ENCODE measurements around the gene PLOD3.

DNA sequence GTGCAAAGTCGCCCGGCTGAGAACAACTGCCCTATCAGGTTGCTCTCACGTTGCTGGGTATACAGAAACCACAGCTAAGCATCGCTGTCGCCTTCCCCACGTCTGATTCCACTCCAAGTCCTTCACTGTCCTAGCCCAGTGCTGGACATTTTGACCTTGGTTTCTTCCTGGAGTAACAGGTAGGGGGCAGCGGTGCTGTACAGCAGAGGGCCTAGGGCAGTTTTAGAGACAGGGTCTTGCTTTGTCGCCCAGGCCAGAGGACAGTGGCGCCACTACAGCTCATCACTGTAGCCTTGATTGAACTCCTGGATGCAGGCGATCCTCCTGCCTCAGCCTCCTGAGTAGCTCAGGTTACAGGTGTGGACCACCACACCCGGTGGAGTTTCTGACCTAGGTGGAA lies 17.7 kb upstream of the PLOD3 start:
- no peak for TF ChIP-seq EZH2 (IDR thresholded peaks at IDR 0.05; ENCODE audit: borderline replicate concordance, insufficient read depth, low read depth, low read length, poor library complexity, severe bottlenecking)
- TF ChIP-seq, protein P1, sequence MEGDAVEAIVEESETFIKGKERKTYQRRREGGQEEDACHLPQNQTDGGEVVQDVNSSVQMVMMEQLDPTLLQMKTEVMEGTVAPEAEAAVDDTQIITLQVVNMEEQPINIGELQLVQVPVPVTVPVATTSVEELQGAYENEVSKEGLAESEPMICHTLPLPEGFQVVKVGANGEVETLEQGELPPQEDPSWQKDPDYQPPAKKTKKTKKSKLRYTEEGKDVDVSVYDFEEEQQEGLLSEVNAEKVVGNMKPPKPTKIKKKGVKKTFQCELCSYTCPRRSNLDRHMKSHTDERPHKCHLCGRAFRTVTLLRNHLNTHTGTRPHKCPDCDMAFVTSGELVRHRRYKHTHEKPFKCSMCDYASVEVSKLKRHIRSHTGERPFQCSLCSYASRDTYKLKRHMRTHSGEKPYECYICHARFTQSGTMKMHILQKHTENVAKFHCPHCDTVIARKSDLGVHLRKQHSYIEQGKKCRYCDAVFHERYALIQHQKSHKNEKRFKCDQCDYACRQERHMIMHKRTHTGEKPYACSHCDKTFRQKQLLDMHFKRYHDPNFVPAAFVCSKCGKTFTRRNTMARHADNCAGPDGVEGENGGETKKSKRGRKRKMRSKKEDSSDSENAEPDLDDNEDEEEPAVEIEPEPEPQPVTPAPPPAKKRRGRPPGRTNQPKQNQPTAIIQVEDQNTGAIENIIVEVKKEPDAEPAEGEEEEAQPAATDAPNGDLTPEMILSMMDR (IDR thresholded peaks at IDR 0.05) = no peak

Measured in B cell (primary cell).